ENCODE data around the gene JMJD7.

Gene JMJD7

GRCh38 chr15:41849204-41849603 lies 21.3 kb downstream of the JMJD7 start:
- TF ChIP-seq CTCF (conservative IDR thresholded peaks at IDR 0.05; ENCODE audit: low read depth, low read length): no peak
- no peak for DNase-seq (ENCODE audit: low read depth)
- H3K4me3 ChIP-seq (ENCODE audit: low read depth, low read length): no peak overlapping the region

GRCh38 chr15:41849861-41850260 lies 22.0 kb downstream of the JMJD7 start:
- DNase-seq (ENCODE audit: low read depth): no peak
- no peak for TF ChIP-seq CTCF (conservative IDR thresholded peaks at IDR 0.05; ENCODE audit: low read depth, low read length)
- no peak overlapping the region for H3K4me3 ChIP-seq (ENCODE audit: low read depth, low read length)

- TF ChIP-seq CTCF (conservative IDR thresholded peaks at IDR 0.05; ENCODE audit: low read depth, low read length): no peak
- DNase-seq (ENCODE audit: low read depth): no peak
- H3K4me3 ChIP-seq (ENCODE audit: low read depth, low read length): no peak overlapping the region
These were observed 22.7 kb downstream of the JMJD7 start for GRCh38 chr15:41850482-41851166.

GRCh38 chr15:41851167-41851523 lies 23.3 kb downstream of the JMJD7 start:
- DNase-seq (ENCODE audit: low read depth): no peak
- no peak for TF ChIP-seq CTCF (conservative IDR thresholded peaks at IDR 0.05; ENCODE audit: low read depth, low read length)
- H3K4me3 ChIP-seq (ENCODE audit: low read depth, low read length): no peak overlapping the region

- no peak overlapping the region for H3K4me3 ChIP-seq (ENCODE audit: low read depth, low read length)
- DNase-seq (ENCODE audit: low read depth): no peak
- no peak for TF ChIP-seq CTCF (conservative IDR thresholded peaks at IDR 0.05; ENCODE audit: low read depth, low read length)
These were observed 24.0 kb downstream of the JMJD7 start for GRCh38 chr15:41851755-41852370.

- TF ChIP-seq CTCF (conservative IDR thresholded peaks at IDR 0.05; ENCODE audit: low read depth, low read length): no peak
- no peak overlapping the region for H3K4me3 ChIP-seq (ENCODE audit: low read depth, low read length)
- DNase-seq (ENCODE audit: low read depth): no peak
These were observed 25.1 kb downstream of the JMJD7 start for GRCh38 chr15:41852736-41853590.

Measured in choroid plexus epithelial cell (primary cell).